Measurements from ENCODE around the gene SLC25A38. TPM values are rescaled to one million over a fixed set of nuclear protein-coding genes. Genes with fewer than 3 reads are reported as not detected.

The SLC25A38 gene
- polyA plus RNA-seq (2013, experiment 1 of 2), result 31.4 TPM
- polyA plus RNA-seq (2013, experiment 2 of 2), result 31.1 TPM

GRCh38 chr3:39383045-39383880 is at the start of gene SLC25A38:
TSS of gene SLC25A38 (plus strand) at chr3:39383370. CDS start at chr3:39383725, 355 bp downstream.
- H3K9ac ChIP-seq (ENCODE audit: low read length), result peak within 1 kb of the TSS; percentile 98
- H3K4me1 ChIP-seq (ENCODE audit: control insufficient read depth, low read depth, low read length), result peaks cover 4% of the 10 kb centered on the region
- peaks cover 41% of the 10 kb centered on the region for H3K79me2 ChIP-seq (ENCODE audit: control insufficient read depth, insufficient read depth, low read length)
- H3K27me3 ChIP-seq (ENCODE audit: insufficient read depth, low read length, poor library complexity), result no peaks in the 10 kb centered on the region
- H2BK5ac ChIP-seq (ENCODE audit: low read length), result no peak within 1 kb of the TSS
- peak within 1 kb of the TSS; percentile 66 for H3K4me2 ChIP-seq (ENCODE audit: low read length)
- H3K27ac ChIP-seq (ENCODE audit: low read depth, low read length), result peak within 1 kb of the TSS; percentile 80
- H3K4ac ChIP-seq (ENCODE audit: low read depth, low read length), result peak within 1 kb of the TSS; percentile 28
- no peak within 1 kb of the TSS for H4K5ac ChIP-seq (ENCODE audit: low read length)
- peak within 1 kb of the TSS; percentile 99 for H3K56ac ChIP-seq (ENCODE audit: low read length)
- H3K23ac ChIP-seq (ENCODE audit: low read length), result no peak within 1 kb of the TSS
- no CpG with 5 or more reads among the region's 62 CpGs for WGBS (ENCODE audit: extremely low coverage, insufficient coverage, low lambda C conversion rate)
- DNase-seq, result peak; percentile 96
- H2AK5ac ChIP-seq (ENCODE audit: low read length), result no peak within 1 kb of the TSS
- no peak within 1 kb of the TSS for H2BK120ac ChIP-seq (ENCODE audit: low read depth, low read length)
- H3K18ac ChIP-seq (ENCODE audit: low read length), result peak within 1 kb of the TSS; percentile 77
- no peak within 1 kb of the TSS for H4K8ac ChIP-seq (ENCODE audit: low read depth, low read length)
- no peak within 1 kb of the TSS for H2BK15ac ChIP-seq (replicated peaks; ENCODE audit: low read depth)
- H3K79me1 ChIP-seq (ENCODE audit: low read length), result peaks cover 24% of the 10 kb centered on the region
- H3K36me3 ChIP-seq (ENCODE audit: control insufficient read depth, insufficient read depth, low read length), result no peaks in the 10 kb centered on the region
- H3K4me3 ChIP-seq (ENCODE audit: low read length), result peak within 1 kb of the TSS; percentile 95

- Histone ChIP-seq H3K18ac (ENCODE audit: low read length) (no peak overlapping the region), H4K5ac (ENCODE audit: low read length) (no peak overlapping the region), H4K8ac (ENCODE audit: low read depth, low read length) (no peak overlapping the region), H3K4me2 (ENCODE audit: low read length) (no peak overlapping the region), H2BK15ac (replicated peaks; ENCODE audit: low read depth) (no peak overlapping the region), H2BK5ac (ENCODE audit: low read length) (no peak overlapping the region), H2AK5ac (ENCODE audit: low read length) (no peak overlapping the region), H3K56ac (ENCODE audit: low read length) (no peak overlapping the region), H3K79me1 (ENCODE audit: low read length) (no peaks in the 10 kb centered on the region), H3K27me3 (ENCODE audit: insufficient read depth, low read length, poor library complexity) (no peaks in the 10 kb centered on the region), H3K27ac (ENCODE audit: low read depth, low read length) (no peak overlapping the region), H3K36me3 (ENCODE audit: control insufficient read depth, insufficient read depth, low read length) (no peaks in the 10 kb centered on the region), H3K79me2 (ENCODE audit: control insufficient read depth, insufficient read depth, low read length) (no peaks in the 10 kb centered on the region), H3K4ac (ENCODE audit: low read depth, low read length) (no peak overlapping the region), H3K4me3 (ENCODE audit: low read length) (no peak overlapping the region), H3K23ac (ENCODE audit: low read length) (no peak overlapping the region), H3K4me1 (ENCODE audit: control insufficient read depth, low read depth, low read length) (no peaks in the 10 kb centered on the region), H3K9ac (ENCODE audit: low read length) (no peak overlapping the region), H2BK120ac (ENCODE audit: low read depth, low read length) (no peak overlapping the region)
- no peak for DNase-seq
Measured at GRCh38 chr3:39333607-39334006, 49.6 kb upstream of the SLC25A38 start.

- Histone ChIP-seq H3K4ac (ENCODE audit: low read depth, low read length) (no peak overlapping the region), H3K4me3 (ENCODE audit: low read length) (no peak overlapping the region), H3K79me2 (ENCODE audit: control insufficient read depth, insufficient read depth, low read length) (no peaks in the 10 kb centered on the region), H4K5ac (ENCODE audit: low read length) (no peak overlapping the region), H3K36me3 (ENCODE audit: control insufficient read depth, insufficient read depth, low read length) (no peaks in the 10 kb centered on the region), H3K9ac (ENCODE audit: low read length) (no peak overlapping the region), H3K23ac (ENCODE audit: low read length) (no peak overlapping the region), H3K18ac (ENCODE audit: low read length) (no peak overlapping the region), H3K4me2 (ENCODE audit: low read length) (no peak overlapping the region), H4K8ac (ENCODE audit: low read depth, low read length) (no peak overlapping the region), H3K27ac (ENCODE audit: low read depth, low read length) (no peak overlapping the region), H3K27me3 (ENCODE audit: insufficient read depth, low read length, poor library complexity) (no peaks in the 10 kb centered on the region), H2AK5ac (ENCODE audit: low read length) (no peak overlapping the region), H2BK5ac (ENCODE audit: low read length) (no peak overlapping the region), H3K79me1 (ENCODE audit: low read length) (no peaks in the 10 kb centered on the region), H2BK120ac (ENCODE audit: low read depth, low read length) (no peak overlapping the region), H2BK15ac (replicated peaks; ENCODE audit: low read depth) (no peak overlapping the region), H3K4me1 (ENCODE audit: control insufficient read depth, low read depth, low read length) (no peaks in the 10 kb centered on the region), H3K56ac (ENCODE audit: low read length) (no peak overlapping the region)
- no CpG with 5 or more reads among the region's 4 CpGs for WGBS (ENCODE audit: extremely low coverage, insufficient coverage, low lambda C conversion rate)
- DNase-seq, result no peak
Measured at GRCh38 chr3:39334205-39334604, 49.0 kb upstream of the SLC25A38 start.

GRCh38 chr3:39338201-39338600 is 45.0 kb upstream of the SLC25A38 start:
- H3K56ac ChIP-seq (ENCODE audit: low read length), result no peak overlapping the region
- no peak overlapping the region for H2BK120ac ChIP-seq (ENCODE audit: low read depth, low read length)
- H3K27ac ChIP-seq (ENCODE audit: low read depth, low read length), result no peak overlapping the region
- no peaks in the 10 kb centered on the region for H3K27me3 ChIP-seq (ENCODE audit: insufficient read depth, low read length, poor library complexity)
- no peaks in the 10 kb centered on the region for H3K4me1 ChIP-seq (ENCODE audit: control insufficient read depth, low read depth, low read length)
- H3K79me2 ChIP-seq (ENCODE audit: control insufficient read depth, insufficient read depth, low read length), result no peaks in the 10 kb centered on the region
- no peak overlapping the region for H2BK15ac ChIP-seq (replicated peaks; ENCODE audit: low read depth)
- H2AK5ac ChIP-seq (ENCODE audit: low read length), result no peak overlapping the region
- no peaks in the 10 kb centered on the region for H3K79me1 ChIP-seq (ENCODE audit: low read length)
- no CpG with 5 or more reads among the region's 1 CpG for WGBS (ENCODE audit: extremely low coverage, insufficient coverage, low lambda C conversion rate)
- H4K8ac ChIP-seq (ENCODE audit: low read depth, low read length), result no peak overlapping the region
- no peaks in the 10 kb centered on the region for H3K36me3 ChIP-seq (ENCODE audit: control insufficient read depth, insufficient read depth, low read length)
- H3K4me2 ChIP-seq (ENCODE audit: low read length), result no peak overlapping the region
- no peak overlapping the region for H3K4ac ChIP-seq (ENCODE audit: low read depth, low read length)
- H3K23ac ChIP-seq (ENCODE audit: low read length), result no peak overlapping the region
- no peak overlapping the region for H3K4me3 ChIP-seq (ENCODE audit: low read length)
- H3K9ac ChIP-seq (ENCODE audit: low read length), result no peak overlapping the region
- DNase-seq, result no peak
- no peak overlapping the region for H4K5ac ChIP-seq (ENCODE audit: low read length)
- no peak overlapping the region for H2BK5ac ChIP-seq (ENCODE audit: low read length)
- H3K18ac ChIP-seq (ENCODE audit: low read length), result no peak overlapping the region

GRCh38 chr3:39339086-39339485 is 44.1 kb upstream of the SLC25A38 start:
- Histone ChIP-seq H3K18ac (ENCODE audit: low read length) (no peak overlapping the region), H3K4ac (ENCODE audit: low read depth, low read length) (no peak overlapping the region), H2BK120ac (ENCODE audit: low read depth, low read length) (no peak overlapping the region), H4K5ac (ENCODE audit: low read length) (no peak overlapping the region), H3K79me2 (ENCODE audit: control insufficient read depth, insufficient read depth, low read length) (no peaks in the 10 kb centered on the region), H3K27me3 (ENCODE audit: insufficient read depth, low read length, poor library complexity) (no peaks in the 10 kb centered on the region), H2BK15ac (replicated peaks; ENCODE audit: low read depth) (no peak overlapping the region), H3K79me1 (ENCODE audit: low read length) (no peaks in the 10 kb centered on the region), H3K23ac (ENCODE audit: low read length) (no peak overlapping the region), H3K36me3 (ENCODE audit: control insufficient read depth, insufficient read depth, low read length) (no peaks in the 10 kb centered on the region), H3K56ac (ENCODE audit: low read length) (no peak overlapping the region), H3K4me2 (ENCODE audit: low read length) (no peak overlapping the region), H3K4me3 (ENCODE audit: low read length) (no peak overlapping the region), H3K4me1 (ENCODE audit: control insufficient read depth, low read depth, low read length) (no peaks in the 10 kb centered on the region), H2AK5ac (ENCODE audit: low read length) (no peak overlapping the region), H3K9ac (ENCODE audit: low read length) (no peak overlapping the region), H4K8ac (ENCODE audit: low read depth, low read length) (no peak overlapping the region), H2BK5ac (ENCODE audit: low read length) (no peak overlapping the region), H3K27ac (ENCODE audit: low read depth, low read length) (no peak overlapping the region)
- DNase-seq, result no peak
- WGBS (ENCODE audit: extremely low coverage, insufficient coverage, low lambda C conversion rate), result no CpG with 5 or more reads among the region's 1 CpG

All from mesendoderm (in vitro differentiated cells).